ENCODE data around the gene PPM1A. TPM values are rescaled to one million over a fixed set of nuclear protein-coding genes. Genes with fewer than 3 reads are reported as not detected.

Gene PPM1A
- total and polyA plus RNA-seq, 2 donors (not counting 1 experiment from before 2014, with no cell fraction given): 15.5 to 59.0 TPM

DNA sequence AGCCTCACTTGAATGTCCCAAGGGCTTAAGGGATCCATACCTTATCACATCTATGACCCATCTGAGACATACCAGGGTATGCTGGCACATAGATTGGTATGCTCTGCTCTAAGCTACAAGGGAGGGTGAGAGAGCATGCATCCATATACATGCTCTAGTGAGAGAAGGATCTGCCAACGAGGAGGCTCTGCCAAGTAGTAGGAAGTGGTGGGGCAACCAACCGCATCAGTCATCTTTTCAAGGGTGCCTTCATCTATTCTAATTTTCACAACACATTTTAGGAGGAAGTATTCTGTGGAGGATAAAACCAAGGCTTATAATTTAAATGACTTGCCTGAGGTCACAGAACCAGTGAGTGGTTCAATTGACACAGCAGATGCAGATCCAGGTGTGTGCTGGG lies 6.6 kb upstream of the PPM1A start:
- ATAC-seq (ENCODE audit: low read depth) (no peak), DNase-seq (no peak)
- ChIA-PET CTCF (interaction anchor here (1.4 kb wide), 1 partner anchor 59 kb away, joined by 5 read pairs; no protein-coding TSS in a partner anchor), POLR2A (no interaction called here)
- H3K36me3 ChIP-seq (replicated peaks in 1 of 2; ENCODE audit: control extremely low read depth in 1 of 2, control insufficient read depth in 1 of 2, extremely low read depth in 1 of 2, insufficient read depth in 2 of 2, low read length in 1 of 2): no peaks in the 10 kb centered on the region
- no peak overlapping the region for H3K4me3 Mint-ChIP-seq
- no peak overlapping the region for H2AFZ ChIP-seq (ENCODE audit: insufficient read depth, low read depth, low read length, poor library complexity, severe bottlenecking)
- H3K4me1 ChIP-seq (ENCODE audit: control insufficient read depth in 2 of 2, insufficient read depth in 2 of 2, low read length in 2 of 2): peaks cover 6 to 7% of the 10 kb centered on the region in 2 donors
- TF ChIP-seq CTCF (IDR thresholded peaks at IDR 0.05): no peak
- TF ChIP-seq EZH2 (IDR thresholded peaks at IDR 0.05; ENCODE audit: borderline replicate concordance, insufficient read depth, low read depth, low read length, poor library complexity, severe bottlenecking): no peak
- H3K27ac ChIP-seq (ENCODE audit: low read length in 2 of 2): no peak overlapping the region
- no peaks in the 10 kb centered on the region for H3K79me2 ChIP-seq (ENCODE audit: control insufficient read depth, insufficient read depth, low read length)
- H3K9me3 Mint-ChIP-seq (ENCODE audit: insufficient read depth): no peaks in the 10 kb centered on the region
- H3K27me3 ChIP-seq (replicated peaks in 1 of 4; ENCODE audit: control extremely low read depth in 1 of 4, control insufficient read depth in 3 of 4, insufficient read depth in 4 of 4, low read length in 3 of 4): no peaks in the 10 kb centered on the region
- no peaks in the 10 kb centered on the region for H3K9me3 ChIP-seq (ENCODE audit: control extremely low read depth in 1 of 3, control insufficient read depth in 2 of 3, insufficient read depth in 1 of 3, low read length in 2 of 3)
- intact Hi-C loops (cut with micrococcal nuclease): no loop called here
- no peak overlapping the region for H3K9ac ChIP-seq (ENCODE audit: low read length)
- WGBS (ENCODE audit: insufficient coverage): no CpG with 5 or more reads among the region's 2 CpGs
- H3K4me1 Mint-ChIP-seq: peaks cover 11% of the 10 kb centered on the region
- H3K4me2 ChIP-seq (replicated peaks; ENCODE audit: low read depth, low read length, poor library complexity, severe bottlenecking): no peak overlapping the region
- no peak overlapping the region for H3K4me3 ChIP-seq (ENCODE audit: control extremely low read depth in 1 of 5, extremely low read depth in 1 of 5, insufficient read depth in 1 of 5, low read depth in 2 of 5, low read length in 4 of 5)
- no peak overlapping the region for H3K27ac Mint-ChIP-seq
- H3K27me3 Mint-ChIP-seq: peaks cover 4% of the 10 kb centered on the region
- H4K20me1 ChIP-seq (ENCODE audit: control insufficient read depth, insufficient read depth, low read length, poor library complexity, severe bottlenecking): no peaks in the 10 kb centered on the region

DNA sequence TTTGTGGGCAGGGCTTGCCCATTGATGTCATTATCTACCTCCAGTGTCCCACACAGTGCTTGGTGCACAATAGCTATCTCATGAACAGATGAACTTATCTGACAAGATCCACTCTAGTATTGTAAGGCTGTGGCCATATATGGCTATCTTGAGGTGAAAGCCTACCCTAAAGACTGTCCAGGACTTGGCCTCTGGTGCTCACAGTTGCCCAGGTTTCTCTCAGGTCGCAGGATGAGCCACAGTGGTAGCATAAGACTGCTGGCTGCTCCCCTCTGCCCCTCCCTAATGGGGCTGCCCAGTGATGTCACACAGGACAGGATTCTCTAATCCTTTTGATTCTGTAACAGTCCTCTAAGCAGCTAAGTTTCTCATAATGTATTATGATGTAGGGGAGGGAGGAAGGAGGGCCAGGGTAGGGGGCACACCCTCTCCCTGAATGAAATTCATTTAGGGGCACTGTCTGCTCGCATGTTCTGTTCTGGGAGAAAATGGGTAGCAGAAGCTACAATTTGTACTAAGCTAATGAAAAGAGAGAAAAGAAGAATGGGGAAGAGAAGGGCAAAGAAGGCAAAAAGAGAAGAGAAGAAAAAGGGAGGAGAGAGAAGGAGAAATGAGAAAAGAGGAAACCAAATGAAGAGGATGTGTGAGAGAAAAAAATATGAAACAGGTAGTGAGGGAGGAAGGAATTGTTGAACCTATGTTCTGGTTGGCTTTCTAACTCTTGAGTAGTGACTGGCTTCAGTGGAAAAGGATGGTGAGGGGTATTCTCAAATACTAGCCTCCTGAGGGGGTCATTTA lies 3.4 kb upstream of the PPM1A start:
- intact Hi-C loops (cut with micrococcal nuclease): loop anchor here (5.0 kb wide), 2 partner anchors 1517 to 1948 kb away; partner anchors contain the start of genes ARID4A and SNAPC1
- DNase-seq (no peak), ATAC-seq (ENCODE audit: low read depth) (no peak)
- H4K20me1 ChIP-seq (ENCODE audit: control insufficient read depth, insufficient read depth, low read length, poor library complexity, severe bottlenecking): peaks cover 7% of the 10 kb centered on the region
- no peak overlapping the region for H3K4me3 ChIP-seq (ENCODE audit: control extremely low read depth in 1 of 5, extremely low read depth in 1 of 5, insufficient read depth in 1 of 5, low read depth in 2 of 5, low read length in 4 of 5)
- peaks cover 14 to 25% of the 10 kb centered on the region in 2 donors for H3K4me1 ChIP-seq (ENCODE audit: control insufficient read depth in 2 of 2, insufficient read depth in 2 of 2, low read length in 2 of 2)
- no peaks in the 10 kb centered on the region for H3K36me3 ChIP-seq (replicated peaks in 1 of 2; ENCODE audit: control extremely low read depth in 1 of 2, control insufficient read depth in 1 of 2, extremely low read depth in 1 of 2, insufficient read depth in 2 of 2, low read length in 1 of 2)
- Mint-ChIP-seq H3K4me1 (peaks cover 28% of the 10 kb centered on the region), H3K27ac (no peak overlapping the region), H3K4me3 (no peak overlapping the region), H3K9me3 (ENCODE audit: insufficient read depth) (no peaks in the 10 kb centered on the region), H3K27me3 (no peaks in the 10 kb centered on the region)
- no peak for TF ChIP-seq EZH2 (IDR thresholded peaks at IDR 0.05; ENCODE audit: borderline replicate concordance, insufficient read depth, low read depth, low read length, poor library complexity, severe bottlenecking)
- TF ChIP-seq CTCF (IDR thresholded peaks at IDR 0.05): no peak
- H3K4me2 ChIP-seq (replicated peaks; ENCODE audit: low read depth, low read length, poor library complexity, severe bottlenecking): no peak overlapping the region
- H3K79me2 ChIP-seq (ENCODE audit: control insufficient read depth, insufficient read depth, low read length): peaks cover 8% of the 10 kb centered on the region
- ChIA-PET CTCF (interaction anchor here (0.5 kb wide), 1 partner anchor 59 kb away, joined by 3 read pairs; no protein-coding TSS in a partner anchor), POLR2A (no interaction called here)
- H3K9ac ChIP-seq (ENCODE audit: low read length): no peak overlapping the region
- no peak overlapping the region for H3K27ac ChIP-seq (ENCODE audit: low read length in 2 of 2)
- H3K9me3 ChIP-seq (ENCODE audit: control extremely low read depth in 1 of 3, control insufficient read depth in 2 of 3, insufficient read depth in 1 of 3, low read length in 2 of 3): no peaks in the 10 kb centered on the region
- no peak overlapping the region for H2AFZ ChIP-seq (ENCODE audit: insufficient read depth, low read depth, low read length, poor library complexity, severe bottlenecking)
- no peaks in the 10 kb centered on the region for H3K27me3 ChIP-seq (replicated peaks in 1 of 4; ENCODE audit: control extremely low read depth in 1 of 4, control insufficient read depth in 3 of 4, insufficient read depth in 4 of 4, low read length in 3 of 4)
- WGBS (ENCODE audit: insufficient coverage): 78% methylated on average over 2 of the region's 2 CpGs

All from B cell (primary cell).